HepG2 (cell line): ENCODE results near the gene ABL2. TPM values are rescaled to one million over a fixed set of nuclear protein-coding genes. Genes with fewer than 3 reads are reported as not detected.
A peak's percentile ranks its signal among the peaks of the same experiment; 100 is the strongest.

Source experiments
- BCL6 ChIP-seq: IDR thresholded peaks from 2 replicates; pipeline ENCODE4 v1.6.1; 2016; ENCODE audit warnings: missing genetic modification reagents, missing compliant biosample characterization
- BRD4 ChIP-seq: sonication (generic); formaldehyde crosslinking; IDR thresholded peaks from 2 replicates; pipeline ENCODE4 v1.4.0; 2020; ENCODE audit warnings: missing genetic modification reagents
- CHCHD3 ChIP-seq: sonication (generic); formaldehyde crosslinking; IDR thresholded peaks from 2 replicates; pipeline ENCODE4 v1.8.0; 2022; ENCODE audit warnings: mild to moderate bottlenecking, missing genetic modification reagents, moderate library complexity
- FOXA1 ChIP-seq, 2 experiments: fragments of 450-650 bp in 1 of 2; sonication (generic) in 1 of 2; formaldehyde crosslinking in 1 of 2; IDR thresholded peaks; 2 replicates each; pipeline versions ENCODE4 v1.4.0 to v1.6.1; 2016 to 2020; ENCODE audit warnings: missing genetic modification reagents in 1 of 2
- GATAD2A ChIP-seq: IDR thresholded peaks from 2 replicates; pipeline ENCODE4 v1.6.1; 2016
- HOXD1 ChIP-seq: sonication (generic); formaldehyde crosslinking; IDR thresholded peaks from 2 replicates; pipeline ENCODE4 v1.5.0; 2020; ENCODE audit warnings: missing genetic modification reagents
- NR2F2 ChIP-seq: IDR thresholded peaks from 2 replicates; pipeline ENCODE4 v1.6.1; 2012; ENCODE audit warnings: low read depth, inconsistent platforms, borderline replicate concordance
- TARDBP ChIP-seq: sonication (generic); formaldehyde crosslinking; IDR thresholded peaks from 2 replicates; pipeline ENCODE4 v1.8.0; 2022; ENCODE audit warnings: mild to moderate bottlenecking, missing genetic modification reagents
- TCF7 ChIP-seq: sonication (generic); IDR thresholded peaks from 2 replicates; pipeline ENCODE4 v1.6.1; 2016; ENCODE audit warnings: antibody characterized with exemption, low read depth
- ZFP37 ChIP-seq: sonication (generic); formaldehyde crosslinking; IDR thresholded peaks from 2 replicates; pipeline ENCODE4 v1.4.0; 2020; ENCODE audit warnings: missing genetic modification reagents, borderline replicate concordance
- ZFP90 ChIP-seq: sonication (generic); formaldehyde crosslinking; IDR thresholded peaks from 2 replicates; pipeline ENCODE4 v1.8.0; 2022; ENCODE audit warnings: missing genetic modification reagents, mild to moderate bottlenecking, inconsistent platforms, borderline replicate concordance
- ZNF296 ChIP-seq: sonication (generic); formaldehyde crosslinking; conservative IDR thresholded peaks from 2 replicates; pipeline ENCODE4 v1.5.0; 2020; ENCODE audit warnings: mild to moderate bottlenecking, missing genetic modification reagents
- ZNF329 ChIP-seq: sonication (generic); formaldehyde crosslinking; IDR thresholded peaks from 2 replicates; pipeline ENCODE4 v1.9.0; 2021; ENCODE audit warnings: low read depth, mild to moderate bottlenecking, missing genetic modification reagents
- ZNF331 ChIP-seq: sonication (generic); formaldehyde crosslinking; IDR thresholded peaks from 2 replicates; pipeline ENCODE4 v1.4.0; 2020; ENCODE audit warnings: missing genetic modification reagents
- ZNF766 ChIP-seq: sonication (generic); formaldehyde crosslinking; IDR thresholded peaks from 2 replicates; pipeline ENCODE4 v1.5.0; 2020; ENCODE audit warnings: missing genetic modification reagents, borderline replicate concordance
- polyA plus RNA-seq, 8 experiments: library from polyadenylated mRNA; depleted of rRNA in 3 of 8; stranded (reverse) in 7 of 8; unstranded in 1 of 8; fragments of >200 nt; fragmentation: Illumina TruSeq in 4 of 8; extraction: Trizol in 4 of 8; gene quantifications; 2 replicates each; pipeline versions ENCODE4 v1.2.1 to v1.2.3, GENCODE V29; 2011 to 2016; ENCODE audit warnings: low read depth in 4 of 8, missing spikeins in 1 of 8, mixed read lengths in 1 of 8; ENCODE audit not compliant: insufficient read depth in 1 of 8
- total RNA-seq, 5 experiments: library from RNA; depleted of rRNA; stranded (reverse); fragments of >200 nt; fragmentation: Illumina TruSeq; extraction: Trizol; gene quantifications; 2 replicates each; pipeline ENCODE4 v1.2.3, GENCODE V29; 2016; ENCODE audit warnings: low read depth in 1 of 5
- TF ChIP-seq, protein P1 (sequence below): IDR thresholded peaks from 2 replicates; pipeline ENCODE4 v1.6.1; 2016; ENCODE audit warnings: low read depth
- TF ChIP-seq, protein P2 (sequence below): sonication (generic); formaldehyde crosslinking; IDR thresholded peaks from 2 replicates; pipeline ENCODE4 v1.8.1; 2023; ENCODE audit warnings: mild to moderate bottlenecking, missing genetic modification reagents, borderline replicate concordance
- TF ChIP-seq, protein P3 (sequence below): sonication (generic); formaldehyde crosslinking; IDR thresholded peaks from 2 replicates; pipeline ENCODE4 v1.4.0; 2020; ENCODE audit warnings: missing genetic modification reagents, low read depth, mild to moderate bottlenecking, borderline replicate concordance
- TF ChIP-seq, protein P4 (sequence below): sonication (generic); formaldehyde crosslinking; IDR thresholded peaks from 2 replicates; pipeline ENCODE4 v1.5.1; 2020; ENCODE audit warnings: mild to moderate bottlenecking, missing genetic modification reagents
- TF ChIP-seq, protein P5 (sequence below): sonication (generic); formaldehyde crosslinking; IDR thresholded peaks from 2 replicates; pipeline ENCODE4 v1.4.0; 2020; ENCODE audit warnings: low read depth, mild to moderate bottlenecking, missing genetic modification reagents
- TF ChIP-seq, protein P6 (sequence below): conservative IDR thresholded peaks from 2 replicates; pipeline ENCODE4 v1.6.1; 2018; ENCODE audit warnings: missing genetic modification reagents
- TF ChIP-seq, protein P7 (sequence below): IDR thresholded peaks from 2 replicates; pipeline ENCODE4 v1.6.1; 2016; ENCODE audit warnings: missing compliant biosample characterization, missing genetic modification reagents, borderline replicate concordance

Gene ABL2
- total and polyA plus RNA-seq, 2 of the 13 experiments (the other 11 are each of a cell fraction or from before 2014, with no cell fraction given): 5.8 to 6.0 TPM

DNA sequence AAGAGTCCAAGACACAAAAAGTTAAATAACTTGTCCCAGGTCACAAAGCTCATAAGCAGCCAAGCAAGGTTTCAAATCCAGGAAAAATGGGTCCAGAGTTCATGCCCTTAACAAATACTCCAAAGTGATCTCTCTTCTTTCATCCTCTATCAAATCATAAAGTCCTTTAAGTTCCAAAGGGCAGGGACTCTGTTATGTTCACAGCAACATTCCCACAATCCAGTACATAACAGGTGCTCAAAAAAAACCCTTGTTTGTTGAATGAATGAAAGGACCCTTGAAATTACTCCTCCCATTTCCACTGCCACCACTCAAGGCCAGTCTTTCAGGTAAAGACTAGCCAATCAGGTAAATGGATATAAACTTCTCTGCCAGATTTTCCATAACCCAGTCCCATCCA, 2.7 kb downstream of the ABL2 start (continued):
- TF ChIP-seq TARDBP (CRISPR knock-in tag): no peak
- TF ChIP-seq ZNF331 (CRISPR knock-in tag): 0 out of 2 replicates have a peak, but pooled peaks have one; percentile 24
- TF ChIP-seq, protein P1, sequence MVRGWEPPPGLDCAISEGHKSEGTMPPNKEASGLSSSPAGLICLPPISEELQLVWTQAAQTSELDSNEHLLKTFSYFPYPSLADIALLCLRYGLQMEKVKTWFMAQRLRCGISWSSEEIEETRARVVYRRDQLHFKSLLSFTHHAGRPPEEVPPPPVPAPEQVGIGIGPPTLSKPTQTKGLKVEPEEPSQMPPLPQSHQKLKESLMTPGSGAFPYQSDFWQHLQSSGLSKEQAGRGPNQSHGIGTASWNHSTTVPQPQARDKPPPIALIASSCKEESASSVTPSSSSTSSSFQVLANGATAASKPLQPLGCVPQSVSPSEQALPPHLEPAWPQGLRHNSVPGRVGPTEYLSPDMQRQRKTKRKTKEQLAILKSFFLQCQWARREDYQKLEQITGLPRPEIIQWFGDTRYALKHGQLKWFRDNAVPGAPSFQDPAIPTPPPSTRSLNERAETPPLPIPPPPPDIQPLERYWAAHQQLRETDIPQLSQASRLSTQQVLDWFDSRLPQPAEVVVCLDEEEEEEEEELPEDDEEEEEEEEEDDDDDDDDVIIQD (CRISPR knock-in tag): 0 out of 2 replicates have a peak, but pooled peaks have one; percentile 36
- TF ChIP-seq TCF7: peak; percentile 47; the same call in 1 of the 2 replicates
- no peak for TF ChIP-seq HOXD1 (CRISPR knock-in tag)
- TF ChIP-seq, protein P2, sequence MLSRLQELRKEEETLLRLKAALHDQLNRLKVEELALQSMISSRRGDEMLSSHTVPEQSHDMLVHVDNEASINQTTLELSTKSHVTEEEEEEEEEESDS (CRISPR knock-in tag): no peak
- TF ChIP-seq ZFP90 (CRISPR knock-in tag): no peak
- TF ChIP-seq GATAD2A: peak; percentile 74
- no peak for TF ChIP-seq BRD4 (CRISPR knock-in tag)
- no peak for TF ChIP-seq CHCHD3
- no peak for TF ChIP-seq ZNF766 (CRISPR knock-in tag)
- TF ChIP-seq, protein P3, sequence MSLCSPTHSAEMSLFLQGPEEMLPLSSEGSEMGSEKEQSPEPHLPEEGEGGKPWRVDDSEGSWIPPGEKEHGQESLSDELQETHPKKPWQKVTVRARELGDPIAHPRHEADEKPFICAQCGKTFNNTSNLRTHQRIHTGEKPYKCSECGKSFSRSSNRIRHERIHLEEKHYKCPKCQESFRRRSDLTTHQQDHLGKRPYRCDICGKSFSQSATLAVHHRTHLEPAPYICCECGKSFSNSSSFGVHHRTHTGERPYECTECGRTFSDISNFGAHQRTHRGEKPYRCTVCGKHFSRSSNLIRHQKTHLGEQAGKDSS (CRISPR knock-in tag): no peak
- TF ChIP-seq, protein P4, sequence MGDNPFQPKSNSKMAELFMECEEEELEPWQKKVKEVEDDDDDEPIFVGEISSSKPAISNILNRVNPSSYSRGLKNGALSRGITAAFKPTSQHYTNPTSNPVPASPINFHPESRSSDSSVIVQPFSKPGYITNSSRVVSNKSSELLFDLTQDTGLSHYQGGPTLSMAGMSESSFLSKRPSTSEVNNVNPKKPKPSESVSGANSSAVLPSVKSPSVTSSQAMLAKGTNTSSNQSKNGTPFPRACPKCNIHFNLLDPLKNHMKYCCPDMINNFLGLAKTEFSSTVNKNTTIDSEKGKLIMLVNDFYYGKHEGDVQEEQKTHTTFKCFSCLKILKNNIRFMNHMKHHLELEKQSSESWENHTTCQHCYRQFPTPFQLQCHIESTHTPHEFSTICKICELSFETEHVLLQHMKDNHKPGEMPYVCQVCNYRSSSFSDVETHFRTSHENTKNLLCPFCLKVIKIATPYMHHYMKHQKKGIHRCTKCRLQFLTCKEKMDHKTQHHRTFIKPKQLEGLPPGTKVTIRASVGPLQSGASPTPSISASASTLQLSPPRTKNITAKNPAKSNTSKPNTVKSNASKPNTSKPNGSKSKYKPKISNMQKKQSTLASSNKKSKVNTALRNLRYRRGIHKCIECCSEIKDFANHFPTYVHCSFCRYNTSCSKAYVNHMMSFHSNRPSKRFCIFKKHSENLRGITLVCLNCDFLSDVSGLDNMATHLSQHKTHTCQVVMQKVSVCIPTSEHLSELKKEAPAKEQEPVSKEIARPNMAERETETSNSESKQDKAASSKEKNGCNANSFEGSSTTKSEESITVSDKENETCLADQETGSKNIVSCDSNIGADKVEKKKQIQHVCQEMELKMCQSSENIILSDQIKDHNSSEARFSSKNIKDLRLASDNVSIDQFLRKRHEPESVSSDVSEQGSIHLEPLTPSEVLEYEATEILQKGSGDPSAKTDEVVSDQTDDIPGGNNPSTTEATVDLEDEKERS (CRISPR knock-in tag): 0 out of 2 replicates have a peak, but pooled peaks have one; percentile 30
- TF ChIP-seq BCL6: 0 out of 2 replicates have a peak, but pooled peaks have one; percentile 52
- TF ChIP-seq, protein P5, sequence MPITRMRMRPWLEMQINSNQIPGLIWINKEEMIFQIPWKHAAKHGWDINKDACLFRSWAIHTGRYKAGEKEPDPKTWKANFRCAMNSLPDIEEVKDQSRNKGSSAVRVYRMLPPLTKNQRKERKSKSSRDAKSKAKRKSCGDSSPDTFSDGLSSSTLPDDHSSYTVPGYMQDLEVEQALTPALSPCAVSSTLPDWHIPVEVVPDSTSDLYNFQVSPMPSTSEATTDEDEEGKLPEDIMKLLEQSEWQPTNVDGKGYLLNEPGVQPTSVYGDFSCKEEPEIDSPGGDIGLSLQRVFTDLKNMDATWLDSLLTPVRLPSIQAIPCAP: no peak
- TF ChIP-seq NR2F2: 0 out of 2 replicates have a peak, but pooled peaks have one; percentile 26
- TF ChIP-seq, protein P6, sequence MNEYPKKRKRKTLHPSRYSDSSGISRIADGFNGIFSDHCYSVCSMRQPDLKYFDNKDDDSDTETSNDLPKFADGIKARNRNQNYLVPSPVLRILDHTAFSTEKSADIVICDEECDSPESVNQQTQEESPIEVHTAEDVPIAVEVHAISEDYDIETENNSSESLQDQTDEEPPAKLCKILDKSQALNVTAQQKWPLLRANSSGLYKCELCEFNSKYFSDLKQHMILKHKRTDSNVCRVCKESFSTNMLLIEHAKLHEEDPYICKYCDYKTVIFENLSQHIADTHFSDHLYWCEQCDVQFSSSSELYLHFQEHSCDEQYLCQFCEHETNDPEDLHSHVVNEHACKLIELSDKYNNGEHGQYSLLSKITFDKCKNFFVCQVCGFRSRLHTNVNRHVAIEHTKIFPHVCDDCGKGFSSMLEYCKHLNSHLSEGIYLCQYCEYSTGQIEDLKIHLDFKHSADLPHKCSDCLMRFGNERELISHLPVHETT (CRISPR knock-in tag): no peak
- TF ChIP-seq, protein P7, sequence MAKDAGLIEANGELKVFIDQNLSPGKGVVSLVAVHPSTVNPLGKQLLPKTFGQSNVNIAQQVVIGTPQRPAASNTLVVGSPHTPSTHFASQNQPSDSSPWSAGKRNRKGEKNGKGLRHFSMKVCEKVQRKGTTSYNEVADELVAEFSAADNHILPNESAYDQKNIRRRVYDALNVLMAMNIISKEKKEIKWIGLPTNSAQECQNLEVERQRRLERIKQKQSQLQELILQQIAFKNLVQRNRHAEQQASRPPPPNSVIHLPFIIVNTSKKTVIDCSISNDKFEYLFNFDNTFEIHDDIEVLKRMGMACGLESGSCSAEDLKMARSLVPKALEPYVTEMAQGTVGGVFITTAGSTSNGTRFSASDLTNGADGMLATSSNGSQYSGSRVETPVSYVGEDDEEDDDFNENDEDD (CRISPR knock-in tag): no peak
- TF ChIP-seq ZNF296 (CRISPR knock-in tag): no peak
- no peak for TF ChIP-seq FOXA1 (IDR thresholded peaks at IDR 0.05)
- peak; percentile 41; the same call in 1 of the 2 replicates for TF ChIP-seq FOXA1 (CRISPR knock-in tag; IDR thresholded peaks at IDR 0.05)
- TF ChIP-seq ZFP37: no peak
- TF ChIP-seq ZNF329 (CRISPR knock-in tag): no peak
